ENCODE results near the gene NSD2.
A peak's percentile ranks its signal among the peaks of the same experiment; 100 is the strongest.

NSD2 gene

DNA sequence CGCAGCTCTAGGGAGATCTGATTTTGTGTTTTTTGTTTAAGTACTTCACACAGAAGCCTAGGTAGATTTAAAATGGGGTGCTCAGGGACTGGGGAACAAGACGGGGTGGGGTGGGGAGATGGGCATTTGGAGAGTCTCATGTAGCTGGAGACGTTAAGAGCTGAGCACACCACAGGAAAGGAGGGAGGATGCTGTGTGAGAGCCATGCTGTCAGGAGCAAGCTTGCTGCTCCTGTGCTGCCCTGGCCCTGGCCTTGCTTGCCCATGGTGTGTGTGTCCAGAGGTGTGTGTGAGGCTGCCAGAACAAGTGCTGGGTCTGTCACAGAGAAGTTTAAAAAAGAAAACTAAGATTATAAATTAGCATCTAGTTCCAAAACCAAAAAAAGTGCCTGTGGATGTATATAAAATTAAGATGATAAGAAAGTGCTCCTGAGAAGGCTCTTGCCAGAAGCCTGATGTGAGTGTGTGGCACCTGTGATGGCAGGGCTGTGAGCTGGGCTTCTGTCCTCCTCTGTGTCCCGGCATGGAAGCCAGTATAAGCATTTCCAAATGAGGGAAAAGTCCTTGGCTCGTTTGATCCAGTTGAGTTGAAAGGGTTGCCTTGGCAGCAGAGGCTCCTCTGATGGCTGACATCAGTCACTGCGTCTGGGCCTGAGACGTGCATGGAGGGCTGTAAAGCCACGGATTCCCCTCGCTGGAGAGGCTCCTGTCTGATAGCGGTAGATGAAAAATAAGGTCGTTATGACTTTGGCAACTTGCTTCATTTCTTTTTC is 74.1 kb downstream of the NSD2 start:
- no peak overlapping the region for H3K4me3 ChIP-seq
- no peak overlapping the region for H3K9ac ChIP-seq (ENCODE audit: insufficient read length)
- TF ChIP-seq FOXP2 (optimal IDR thresholded peaks at IDR 0.05; ENCODE audit: control extremely low read depth, extremely low read length, insufficient read depth): no peak
- DNase-seq (ENCODE audit: low read depth, low spot score): no peak
- H3K36me3 ChIP-seq (ENCODE audit: insufficient read depth, low read length): peaks cover 65% of the 10 kb centered on the region
- H3K27ac ChIP-seq: no peak overlapping the region
- no peaks in the 10 kb centered on the region for H3K9me3 ChIP-seq (ENCODE audit: low read depth, low read length)

DNA sequence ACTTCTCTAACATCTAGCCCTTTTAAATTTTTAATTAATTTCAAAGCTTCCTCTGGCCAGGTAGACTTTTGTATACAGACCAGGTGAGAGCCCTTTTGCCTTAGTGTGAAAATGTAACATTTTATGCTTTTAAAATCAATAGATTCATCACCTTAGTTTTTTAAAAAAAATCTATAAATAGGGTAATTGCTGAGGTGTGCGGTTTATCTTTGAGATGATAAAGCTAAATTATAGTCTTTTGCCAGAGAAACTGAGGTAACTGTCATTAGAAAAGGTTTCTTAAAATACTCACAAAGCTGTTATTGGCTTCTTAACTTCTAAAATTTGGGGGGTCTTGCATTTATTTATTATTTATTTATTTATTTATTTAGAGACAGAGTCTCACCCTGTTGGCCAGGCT is 74.7 kb downstream of the NSD2 start:
- Histone ChIP-seq H3K4me3 (no peak overlapping the region), H3K27ac (no peak overlapping the region), H3K9me3 (ENCODE audit: low read depth, low read length) (no peaks in the 10 kb centered on the region), H3K36me3 (ENCODE audit: insufficient read depth, low read length) (peaks cover 61% of the 10 kb centered on the region), H3K9ac (ENCODE audit: insufficient read length) (no peak overlapping the region)
- DNase-seq (ENCODE audit: low read depth, low spot score): no peak
- TF ChIP-seq FOXP2 (optimal IDR thresholded peaks at IDR 0.05; ENCODE audit: control extremely low read depth, extremely low read length, insufficient read depth) (no peak), EZH2 (IDR thresholded peaks at IDR 0.05) (no peak), POLR2AphosphoS5 (IDR thresholded peaks at IDR 0.05; ENCODE audit: borderline replicate concordance, low read depth, low read length) (no peak)

DNA sequence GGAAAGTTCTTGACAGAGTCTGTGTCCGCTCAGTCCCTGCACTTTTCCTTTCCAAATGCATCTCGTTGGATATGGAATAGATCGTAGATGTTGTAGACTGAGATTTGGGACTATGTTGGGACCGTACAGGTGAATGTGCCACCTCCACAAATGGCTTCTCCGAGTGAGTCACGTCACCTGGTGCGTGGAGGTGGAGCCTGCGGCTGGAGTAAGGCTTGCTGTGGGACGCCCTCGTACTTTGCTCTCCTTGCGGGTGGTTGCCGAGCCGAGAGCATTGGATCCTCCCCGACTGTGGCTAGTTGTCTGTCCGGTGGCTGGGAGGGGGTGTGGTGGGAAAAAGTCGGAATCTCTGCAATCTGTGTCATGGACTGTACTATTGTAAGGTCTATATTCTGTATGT is 77.0 kb downstream of the NSD2 start:
- H3K9ac ChIP-seq (ENCODE audit: insufficient read length): no peak overlapping the region
- no peak for DNase-seq (ENCODE audit: low read depth, low spot score)
- H3K36me3 ChIP-seq (ENCODE audit: insufficient read depth, low read length): peaks cover 60% of the 10 kb centered on the region
- H3K27ac ChIP-seq: no peak overlapping the region
- TF ChIP-seq POLR2AphosphoS5 (IDR thresholded peaks at IDR 0.05; ENCODE audit: borderline replicate concordance, low read depth, low read length): no peak
- no peak overlapping the region for H3K4me3 ChIP-seq
- H3K9me3 ChIP-seq (ENCODE audit: low read depth, low read length): no peaks in the 10 kb centered on the region

DNA sequence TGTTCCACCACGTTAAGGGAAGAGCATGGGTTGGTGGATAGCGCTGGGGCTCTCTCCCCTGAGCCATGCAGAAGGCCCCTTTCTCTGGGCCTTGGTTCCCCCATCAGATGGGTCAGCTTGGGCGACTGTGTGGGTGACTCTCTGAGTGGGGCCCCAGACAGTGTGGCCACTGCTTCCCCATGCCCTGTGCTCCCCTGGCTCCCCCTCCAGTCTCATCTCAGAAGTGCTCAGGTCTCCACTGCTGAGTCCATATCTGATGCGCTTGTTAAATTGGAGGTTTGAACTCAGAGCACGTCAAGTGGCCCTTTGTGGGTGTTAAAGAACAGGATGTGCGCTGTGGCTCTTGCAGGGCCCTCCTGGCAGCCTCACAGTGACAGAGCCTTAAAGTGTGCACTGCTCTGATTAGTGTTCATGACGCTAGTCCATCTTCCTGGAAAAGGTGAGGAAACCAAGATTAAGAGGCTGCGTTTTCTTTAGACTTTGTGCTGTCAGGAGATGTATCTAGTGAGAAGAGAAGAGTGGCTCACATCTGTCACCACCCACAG is 77.8 kb downstream of the NSD2 start:
- Histone ChIP-seq H3K9me3 (ENCODE audit: low read depth, low read length) (no peaks in the 10 kb centered on the region), H3K36me3 (ENCODE audit: insufficient read depth, low read length) (peaks cover 54% of the 10 kb centered on the region), H3K9ac (ENCODE audit: insufficient read length) (no peak overlapping the region), H3K4me3 (no peak overlapping the region), H3K27ac (no peak overlapping the region; the same call in 1 of the 2 replicates)
- no peak for TF ChIP-seq EZH2 (IDR thresholded peaks at IDR 0.05)
- TF ChIP-seq FOXP2 (optimal IDR thresholded peaks at IDR 0.05; ENCODE audit: control extremely low read depth, extremely low read length, insufficient read depth): no peak
- TF ChIP-seq POLR2AphosphoS5 (IDR thresholded peaks at IDR 0.05; ENCODE audit: borderline replicate concordance, low read depth, low read length): no peak
- DNase-seq (ENCODE audit: low read depth, low spot score): no peak

DNA sequence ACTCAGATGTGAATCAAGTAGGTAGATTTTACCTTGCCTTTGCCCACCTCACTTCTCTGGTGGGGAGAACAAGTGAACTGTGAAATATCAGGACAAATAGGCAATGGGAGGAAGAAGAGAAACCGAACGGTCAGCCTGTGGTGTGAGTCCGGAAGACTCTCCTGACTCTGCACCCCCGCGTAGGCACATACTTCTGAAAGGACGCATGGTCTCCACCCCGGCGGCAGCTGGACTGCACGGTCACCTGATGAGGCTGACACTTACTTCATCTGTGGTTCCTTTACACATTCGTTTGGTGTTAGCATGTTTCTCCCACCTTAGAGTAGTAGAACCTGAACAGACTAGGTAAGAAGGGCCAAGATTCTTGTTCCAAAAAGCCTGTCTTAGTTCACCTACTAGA is 79.2 kb downstream of the NSD2 start:
- no peak overlapping the region for H3K4me3 ChIP-seq
- H3K9ac ChIP-seq (ENCODE audit: insufficient read length): no peak overlapping the region
- no peaks in the 10 kb centered on the region for H3K9me3 ChIP-seq (ENCODE audit: low read depth, low read length)
- no peak for DNase-seq (ENCODE audit: low read depth, low spot score)
- H3K27ac ChIP-seq: no peak overlapping the region
- peaks cover 53% of the 10 kb centered on the region for H3K36me3 ChIP-seq (ENCODE audit: insufficient read depth, low read length)
- TF ChIP-seq EZH2 (IDR thresholded peaks at IDR 0.05): no peak
- TF ChIP-seq POLR2AphosphoS5 (IDR thresholded peaks at IDR 0.05; ENCODE audit: borderline replicate concordance, low read depth, low read length): no peak
- TF ChIP-seq FOXP2 (optimal IDR thresholded peaks at IDR 0.05; ENCODE audit: control extremely low read depth, extremely low read length, insufficient read depth): no peak

DNA sequence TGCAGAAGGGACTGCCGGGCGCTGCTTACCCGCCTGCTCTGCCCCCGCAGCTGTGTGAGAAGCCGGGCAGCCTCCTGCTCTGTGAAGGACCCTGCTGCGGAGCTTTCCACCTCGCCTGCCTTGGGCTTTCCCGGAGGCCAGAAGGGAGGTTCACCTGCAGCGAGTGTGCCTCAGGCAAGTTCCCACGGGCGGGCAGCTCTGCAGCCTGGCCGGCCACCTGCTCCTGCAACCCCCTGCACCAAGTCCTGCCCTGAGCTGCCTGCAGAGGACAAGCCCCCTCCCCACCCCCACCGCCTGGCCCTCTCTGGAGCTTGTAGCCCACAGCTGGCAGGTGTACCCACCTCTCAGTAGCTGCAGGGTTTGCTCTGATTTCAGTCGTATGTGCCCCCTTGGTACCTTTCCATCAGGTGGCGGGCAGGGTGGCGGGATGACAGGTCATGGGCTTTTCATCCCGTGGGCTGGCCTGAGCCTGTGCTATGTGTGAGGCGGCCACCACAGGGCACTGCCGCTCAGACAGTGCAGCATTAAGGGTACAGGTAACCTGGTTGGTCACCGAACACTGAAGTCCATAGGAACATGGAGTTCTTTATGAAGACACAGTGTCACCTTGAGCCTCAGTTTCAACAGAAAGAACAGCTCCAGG is 81.0 kb downstream of the NSD2 start:
- H3K36me3 ChIP-seq (ENCODE audit: insufficient read depth, low read length): peaks cover 64% of the 10 kb centered on the region
- no peak overlapping the region for H3K9ac ChIP-seq (ENCODE audit: insufficient read length)
- H3K9me3 ChIP-seq (ENCODE audit: low read depth, low read length): no peaks in the 10 kb centered on the region
- H3K4me3 ChIP-seq: no peak overlapping the region
- no peak overlapping the region for H3K27ac ChIP-seq
- TF ChIP-seq FOXP2 (optimal IDR thresholded peaks at IDR 0.05; ENCODE audit: control extremely low read depth, extremely low read length, insufficient read depth) (no peak), POLR2AphosphoS5 (IDR thresholded peaks at IDR 0.05; ENCODE audit: borderline replicate concordance, low read depth, low read length) (no peak), EZH2 (IDR thresholded peaks at IDR 0.05) (no peak)
- DNase-seq (ENCODE audit: low read depth, low spot score): no peak

DNA sequence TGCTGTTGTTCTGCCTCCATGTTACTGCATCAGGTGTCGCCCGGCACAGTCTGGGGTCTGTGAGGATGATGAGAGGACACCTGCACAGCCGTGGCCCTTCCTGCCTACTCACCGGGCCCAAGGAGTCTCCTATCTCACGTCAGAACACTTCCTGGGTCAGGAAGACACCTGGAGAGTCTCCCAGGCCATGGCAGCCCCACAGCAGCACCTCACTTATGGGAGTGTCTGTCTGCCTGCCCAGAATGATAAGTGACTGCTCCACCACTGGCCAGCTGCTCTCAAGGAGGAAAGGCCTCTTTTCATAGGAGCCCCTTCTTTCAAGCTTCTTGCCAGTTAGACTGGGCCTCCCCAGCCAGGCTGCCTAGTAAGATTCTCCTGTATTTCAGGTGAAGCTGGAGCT is 81.5 kb downstream of the NSD2 start:
- DNase-seq (ENCODE audit: low read depth, low spot score): no peak
- H3K27ac ChIP-seq: peak overlapping the region; percentile 25; the same call in 1 of the 2 replicates
- TF ChIP-seq FOXP2 (optimal IDR thresholded peaks at IDR 0.05; ENCODE audit: control extremely low read depth, extremely low read length, insufficient read depth) (no peak), EZH2 (IDR thresholded peaks at IDR 0.05) (no peak), POLR2AphosphoS5 (IDR thresholded peaks at IDR 0.05; ENCODE audit: borderline replicate concordance, low read depth, low read length) (no peak)
- no peak overlapping the region for H3K4me3 ChIP-seq
- H3K9ac ChIP-seq (ENCODE audit: insufficient read length): no peak overlapping the region
- peaks cover 63% of the 10 kb centered on the region for H3K36me3 ChIP-seq (ENCODE audit: insufficient read depth, low read length)
- H3K9me3 ChIP-seq (ENCODE audit: low read depth, low read length): no peaks in the 10 kb centered on the region

DNA sequence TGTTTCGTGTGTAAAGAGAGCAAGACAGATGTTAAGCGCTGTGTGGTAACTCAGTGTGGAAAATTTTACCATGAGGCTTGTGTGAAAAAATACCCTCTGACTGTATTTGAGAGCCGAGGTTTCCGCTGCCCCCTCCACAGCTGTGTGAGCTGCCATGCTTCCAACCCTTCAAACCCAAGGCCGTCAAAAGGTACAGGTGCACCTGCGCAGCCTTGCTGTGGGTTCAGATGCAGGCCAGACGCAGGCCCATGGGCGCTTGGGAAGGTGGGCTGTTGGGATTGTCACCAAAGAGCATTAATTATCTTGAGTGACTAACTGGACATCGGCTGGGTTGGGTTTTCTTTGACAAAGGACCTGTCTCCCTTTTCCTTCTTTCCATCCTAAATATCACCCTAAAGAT is 82.1 kb downstream of the NSD2 start:
- Histone ChIP-seq H3K9me3 (ENCODE audit: low read depth, low read length) (no peaks in the 10 kb centered on the region), H3K36me3 (ENCODE audit: insufficient read depth, low read length) (peaks cover 70% of the 10 kb centered on the region), H3K27ac (no peak overlapping the region), H3K9ac (ENCODE audit: insufficient read length) (no peak overlapping the region), H3K4me3 (no peak overlapping the region)
- TF ChIP-seq FOXP2 (optimal IDR thresholded peaks at IDR 0.05; ENCODE audit: control extremely low read depth, extremely low read length, insufficient read depth) (no peak), EZH2 (IDR thresholded peaks at IDR 0.05) (no peak), POLR2AphosphoS5 (IDR thresholded peaks at IDR 0.05; ENCODE audit: borderline replicate concordance, low read depth, low read length) (no peak)
- no peak for DNase-seq (ENCODE audit: low read depth, low spot score)
